ENCODE measurements around the gene HSD11B2. TPM values are rescaled to one million over a fixed set of nuclear protein-coding genes. Genes with fewer than 3 reads are reported as not detected.

HSD11B2 gene
- total and polyA plus RNA-seq, 2 donors (not counting 3 experiments of a cell fraction or from before 2014, with no cell fraction given), result 0.10 TPM; not detected in 1

- FAIRE-seq, result no peak
- intact Hi-C loops (cut with micrococcal nuclease) (loop anchor here (5.0 kb wide), 1 partner anchor 77 kb away; no protein-coding TSS in a partner anchor), dilution Hi-C loops (cut with MboI; ENCODE audit: extremely low pct_ligation_motif_present, low sequenced_read_pairs) (no loop called here)
- no peak for TF ChIP-seq JUN (IDR thresholded peaks at IDR 0.05; ENCODE audit: borderline replicate concordance, insufficient read depth, insufficient read length, low read depth)
- TF ChIP-seq MYC (IDR thresholded peaks at IDR 0.05; ENCODE audit: low read depth, low read length), result no peak
- TF ChIP-seq CTCF (IDR thresholded peaks at IDR 0.05; ENCODE audit: extremely low read depth in 1 of 2, insufficient read depth in 1 of 2, low read depth in 1 of 2, low read length in 2 of 2), result no peak
- no peak for TF ChIP-seq EZH2 (IDR thresholded peaks at IDR 0.05; ENCODE audit: borderline replicate concordance, low read depth, low read length, severe bottlenecking)
- H3K9me3 ChIP-seq (replicated peaks; ENCODE audit: control insufficient read depth, insufficient read depth, low read length), result no peaks in the 10 kb centered on the region
- no peak overlapping the region for H3K4me3 ChIP-seq (replicated peaks in 1 of 3; ENCODE audit: insufficient read depth in 1 of 3, low read depth in 1 of 3, low read length in 3 of 3)
- no peak overlapping the region for H3K27ac ChIP-seq (ENCODE audit: insufficient read depth, low read depth, low read length)
- H3K79me2 ChIP-seq (ENCODE audit: control insufficient read depth, insufficient read depth, low read length), result no peaks in the 10 kb centered on the region
- DNase-seq (ENCODE audit: low read depth, low spot score), result no peak
- H3K4me1 ChIP-seq (ENCODE audit: control insufficient read depth, extremely low read depth, insufficient read depth, low read length), result no peaks in the 10 kb centered on the region
- ChIA-PET CTCF (interaction anchor here (2.9 to 5.8 kb wide), 2 partner anchors 16 to 21 kb away, joined by 14 to 57 read pairs; no protein-coding TSS in a partner anchor), POLR2A (interaction anchor here (0.6 kb wide), 1 partner anchor 459 kb away, joined by 4 read pairs; no protein-coding TSS in a partner anchor)
- no TSS peak for BruUV-seq (replicated peaks)
- no peak overlapping the region for H3K4me2 ChIP-seq (ENCODE audit: insufficient read depth, low read length)
- H3K9ac ChIP-seq (replicated peaks; ENCODE audit: extremely low read depth, insufficient read depth, low read length), result no peak overlapping the region
- H3K36me3 ChIP-seq (ENCODE audit: control insufficient read depth in 2 of 2, extremely low read depth in 1 of 2, insufficient read depth in 2 of 2, low read length in 2 of 2), result peaks cover 0 to 32% of the 10 kb centered on the region in 2 experiments
- no peaks in the 10 kb centered on the region for H3K9me1 ChIP-seq (replicated peaks; ENCODE audit: control insufficient read depth, extremely low read depth, insufficient read depth, low read length)
- no peaks in the 10 kb centered on the region for H4K20me1 ChIP-seq (replicated peaks; ENCODE audit: control insufficient read depth, extremely low read depth, insufficient read depth, low read length)
- no peak overlapping the region for H2AFZ ChIP-seq (ENCODE audit: low read depth, low read length)
- no peaks in the 10 kb centered on the region for H3K27me3 ChIP-seq (ENCODE audit: control insufficient read depth in 2 of 2, insufficient read depth in 2 of 2, low read length in 2 of 2)
Measured at GRCh38 chr16:67449336-67449735, 18.4 kb downstream of the HSD11B2 start.

- intact Hi-C loops (cut with micrococcal nuclease), result loop anchor here (5.0 kb wide), 1 partner anchor 77 kb away; no protein-coding TSS in a partner anchor
- CTCF ChIA-PET, result interaction anchor here (2.9 to 5.8 kb wide), 2 partner anchors 16 to 22 kb away, joined by 14 to 57 read pairs; no protein-coding TSS in a partner anchor
- POLR2A ChIA-PET, result interaction anchor here (0.6 kb wide), 1 partner anchor 460 kb away, joined by 4 read pairs; no protein-coding TSS in a partner anchor
Measured at GRCh38 chr16:67449739-67450138, 18.8 kb downstream of the HSD11B2 start.

More at GRCh38 chr16:67449739-67450138, 18.8 kb downstream of the HSD11B2 start:
- H3K27ac ChIP-seq (ENCODE audit: insufficient read depth, low read depth, low read length), result no peak overlapping the region
- DNase-seq (ENCODE audit: low read depth, low spot score), result no peak
- BruUV-seq (replicated peaks), result no TSS peak
- no peaks in the 10 kb centered on the region for H3K79me2 ChIP-seq (ENCODE audit: control insufficient read depth, insufficient read depth, low read length)
- TF ChIP-seq POLR2A (IDR thresholded peaks at IDR 0.05; ENCODE audit: low read depth, low read length) (no peak), GATA2 (IDR thresholded peaks at IDR 0.05; ENCODE audit: insufficient read depth, insufficient read length, low read depth, low read length) (no peak), CTCF (IDR thresholded peaks at IDR 0.05; ENCODE audit: extremely low read depth in 1 of 2, insufficient read depth in 1 of 2, low read depth in 1 of 2, low read length in 2 of 2) (no peak), JUN (IDR thresholded peaks at IDR 0.05; ENCODE audit: borderline replicate concordance, insufficient read depth, insufficient read length, low read depth) (no peak), FOS (IDR thresholded peaks at IDR 0.05; ENCODE audit: borderline replicate concordance, insufficient read depth, low read length) (no peak), MYC (IDR thresholded peaks at IDR 0.05; ENCODE audit: low read depth, low read length) (no peak), POLR2AphosphoS5 (IDR thresholded peaks at IDR 0.05; ENCODE audit: insufficient read depth, low read depth, low read length) (no peak)
- dilution Hi-C loops (cut with MboI; ENCODE audit: extremely low pct_ligation_motif_present, low sequenced_read_pairs), result no loop called here
- H3K4me2 ChIP-seq (ENCODE audit: insufficient read depth, low read length), result no peak overlapping the region
- no peak for FAIRE-seq
- no peaks in the 10 kb centered on the region for H3K27me3 ChIP-seq (ENCODE audit: control insufficient read depth in 2 of 2, insufficient read depth in 2 of 2, low read length in 2 of 2)
- H3K9me3 ChIP-seq (replicated peaks; ENCODE audit: control insufficient read depth, insufficient read depth, low read length), result no peaks in the 10 kb centered on the region
- no peaks in the 10 kb centered on the region for H4K20me1 ChIP-seq (replicated peaks; ENCODE audit: control insufficient read depth, extremely low read depth, insufficient read depth, low read length)
- no peaks in the 10 kb centered on the region for H3K9me1 ChIP-seq (replicated peaks; ENCODE audit: control insufficient read depth, extremely low read depth, insufficient read depth, low read length)
- H3K9ac ChIP-seq (replicated peaks; ENCODE audit: extremely low read depth, insufficient read depth, low read length), result no peak overlapping the region
- no peak overlapping the region for H2AFZ ChIP-seq (ENCODE audit: low read depth, low read length)
- peaks cover 0 to 28% of the 10 kb centered on the region in 2 experiments for H3K36me3 ChIP-seq (ENCODE audit: control insufficient read depth in 2 of 2, extremely low read depth in 1 of 2, insufficient read depth in 2 of 2, low read length in 2 of 2)
- H3K4me3 ChIP-seq (replicated peaks in 1 of 3; ENCODE audit: insufficient read depth in 1 of 3, low read depth in 1 of 3, low read length in 3 of 3), result no peak overlapping the region
- H3K4me1 ChIP-seq (ENCODE audit: control insufficient read depth, extremely low read depth, insufficient read depth, low read length), result no peaks in the 10 kb centered on the region
